ENCODE results near the gene SUSD4. TPM values are rescaled to one million over a fixed set of nuclear protein-coding genes. Genes with fewer than 3 reads are reported as not detected.

Gene SUSD4
- polyA plus RNA-seq, 1 of the 3 experiments (the other 2 are of a cell fraction) = 0.31 TPM

- no peak for DNase-seq
- Histone ChIP-seq H3K4me2 (no peak overlapping the region), H3F3A (replicated peaks; ENCODE audit: insufficient read depth) (no peaks in the 10 kb centered on the region), H3K27me3 (ENCODE audit: insufficient read depth) (peaks cover 7% of the 10 kb centered on the region; the same call in 1 of the 2 replicates), H3K4me1 (ENCODE audit: control insufficient read depth in 1 of 2, insufficient read depth in 2 of 2, low read depth in 1 of 2, low read length in 1 of 2) (no peaks in the 10 kb centered on the region), H3K9me2 (no peaks in the 10 kb centered on the region), H3K9me3 (no peaks in the 10 kb centered on the region), H2AFZ (ENCODE audit: low read depth) (no peak overlapping the region), H4K20me1 (ENCODE audit: insufficient read depth) (no peaks in the 10 kb centered on the region), H3K9ac (no peak overlapping the region), H3K36me3 (replicated peaks in 1 of 2; ENCODE audit: control insufficient read depth in 1 of 2, insufficient read depth in 2 of 2, low read length in 1 of 2) (no peaks in the 10 kb centered on the region), H3K79me2 (ENCODE audit: insufficient read depth) (no peaks in the 10 kb centered on the region), H3K4me3 (ENCODE audit: low read depth in 2 of 2, low read length in 1 of 2) (no peak overlapping the region), H3K27ac (ENCODE audit: low read depth in 2 of 2, low read length in 1 of 2) (no peak overlapping the region)
- WGBS (ENCODE audit: low lambda C conversion rate) = 39% methylated on average over 3 of the region's 3 CpGs
- CTCF ChIA-PET = interaction anchor here (0.6 kb wide), 1 partner anchor 18 kb away, joined by 3 read pairs; no protein-coding TSS in a partner anchor
- TF ChIP-seq JUND (IDR thresholded peaks at IDR 0.05) (no peak), GATA2 (CRISPR knock-in tag; IDR thresholded peaks at IDR 0.05) (no peak), USF1 (IDR thresholded peaks at IDR 0.05; ENCODE audit: borderline replicate concordance, low read depth) (no peak), GABPA (IDR thresholded peaks at IDR 0.05; ENCODE audit: low read depth) (no peak), FOXM1 (IDR thresholded peaks at IDR 0.05; ENCODE audit: low read depth) (no peak), FOXJ3 (CRISPR knock-in tag; IDR thresholded peaks at IDR 0.05) (no peak), SIN3A (IDR thresholded peaks at IDR 0.05; ENCODE audit: borderline replicate concordance, low read depth, low read length) (no peak), RAD21 (IDR thresholded peaks at IDR 0.05; ENCODE audit: low read length) (no peak), RXRA (IDR thresholded peaks at IDR 0.05; ENCODE audit: borderline replicate concordance, low read depth) (no peak), SMC3 (IDR thresholded peaks at IDR 0.05; ENCODE audit: low read depth, low read length) (no peak), CTCF (IDR thresholded peaks at IDR 0.05) (no peak), YY1 (IDR thresholded peaks at IDR 0.05; ENCODE audit: low read depth) (no peak)
- POLR2A ChIA-PET = no interaction called here
These were observed 156.5 kb downstream of the SUSD4 start for GRCh38 chr1:223207293-223208066.

GRCh38 chr1:223204424-223204823 lies 159.6 kb downstream of the SUSD4 start:
- POLR2A ChIA-PET = no interaction called here
- no peaks in the 10 kb centered on the region for H3K4me1 ChIP-seq (ENCODE audit: control insufficient read depth in 1 of 2, insufficient read depth in 2 of 2, low read depth in 1 of 2, low read length in 1 of 2)

More at GRCh38 chr1:223204424-223204823, 159.6 kb downstream of the SUSD4 start:
- no peak overlapping the region for H3K27ac ChIP-seq (ENCODE audit: low read depth in 2 of 2, low read length in 1 of 2)
- no peaks in the 10 kb centered on the region for H3K36me3 ChIP-seq (replicated peaks in 1 of 2; ENCODE audit: control insufficient read depth in 1 of 2, insufficient read depth in 2 of 2, low read length in 1 of 2)
- no peaks in the 10 kb centered on the region; the same call in 1 of the 2 replicates for H3K27me3 ChIP-seq (ENCODE audit: insufficient read depth)
- TF ChIP-seq GABPA (IDR thresholded peaks at IDR 0.05; ENCODE audit: low read depth) (no peak), USF1 (IDR thresholded peaks at IDR 0.05; ENCODE audit: borderline replicate concordance, low read depth) (no peak), FOXM1 (IDR thresholded peaks at IDR 0.05; ENCODE audit: low read depth) (no peak), EZH2phosphoT487 (IDR thresholded peaks at IDR 0.05; ENCODE audit: borderline replicate concordance, low read depth) (no peak), ELF1 (IDR thresholded peaks at IDR 0.05) (no peak), IRF3 (IDR thresholded peaks at IDR 0.05; ENCODE audit: low read depth, low read length) (no peak), NRF1 (IDR thresholded peaks at IDR 0.05; ENCODE audit: low read depth, low read length) (no peak), TEAD4 (IDR thresholded peaks at IDR 0.05; ENCODE audit: borderline replicate concordance, insufficient read depth) (no peak), EP300 (IDR thresholded peaks at IDR 0.05; ENCODE audit: borderline replicate concordance in 1 of 2, low read depth in 1 of 2, low read length in 1 of 2) (no peak), YY1 (IDR thresholded peaks at IDR 0.05; ENCODE audit: low read depth) (no peak), GATA2 (CRISPR knock-in tag; IDR thresholded peaks at IDR 0.05) (no peak), RCOR1 (IDR thresholded peaks at IDR 0.05; ENCODE audit: low read length) (no peak)
- H3K9ac ChIP-seq = no peak overlapping the region
- no peaks in the 10 kb centered on the region for H3K79me2 ChIP-seq (ENCODE audit: insufficient read depth)
- H3K4me3 ChIP-seq (ENCODE audit: low read depth in 2 of 2, low read length in 1 of 2) = no peak overlapping the region
- no peaks in the 10 kb centered on the region for H4K20me1 ChIP-seq (ENCODE audit: insufficient read depth)
- H2AFZ ChIP-seq (ENCODE audit: low read depth) = no peak overlapping the region
- no peaks in the 10 kb centered on the region for H3F3A ChIP-seq (replicated peaks; ENCODE audit: insufficient read depth)
- H3K9me2 ChIP-seq = no peaks in the 10 kb centered on the region
- CTCF ChIA-PET = no interaction called here
- DNase-seq = no peak
- no peak overlapping the region for H3K4me2 ChIP-seq
- no peaks in the 10 kb centered on the region for H3K9me3 ChIP-seq
- WGBS (ENCODE audit: low lambda C conversion rate) = 32% methylated on average over 2 of the region's 4 CpGs

All from SK-N-SH (cell line).